Gastroesophageal sphincter (tissue), 4 donors: ENCODE results near the gene MFSD11. TPM values are rescaled to one million over a fixed set of nuclear protein-coding genes. Genes with fewer than 3 reads are reported as not detected.
A peak's percentile ranks its signal among the peaks of the same experiment; 100 is the strongest.

Experiments used
- ATAC-seq: fragments of 150-250 bp; one replicate; pipeline ENCODE4 v1.9.1; 2016; ENCODE audit warnings: mild to moderate bottlenecking, moderate library complexity
- H3K27ac ChIP-seq, 4 donors: fragments of 200-600 bp; sonication (generic) in 3 of 4; 1 replicate in 3 of 4; 2 replicates in 1 of 4; pipeline ENCODE4 v1.5.1; 2016 to 2019
- H3K27me3 ChIP-seq: fragments of 200-600 bp; sonication (generic); one replicate; pipeline ENCODE4 v1.5.1; 2019
- H3K36me3 ChIP-seq, 2 donors: fragments of 200-600 bp; sonication (generic); one replicate each; pipeline ENCODE4 v1.5.1; 2019; ENCODE audit warnings: control low read depth in 1 of 2
- H3K4me1 ChIP-seq, 3 donors: fragments of 200-600 bp; sonication (generic); 1 replicate in 2 of 3; 2 replicates in 1 of 3; pipeline ENCODE4 v1.5.1; 2016 to 2019; ENCODE audit warnings: control low read depth in 2 of 3
- H3K4me3 ChIP-seq, 2 donors: fragments of 200-600 bp; sonication (generic); one replicate each; pipeline ENCODE4 v1.5.1; 2019; ENCODE audit warnings: mild to moderate bottlenecking in 1 of 2, moderate library complexity in 1 of 2
- H3K9me3 ChIP-seq, 3 donors: fragments of 200-600 bp; sonication (generic); one replicate each; pipeline ENCODE4 v1.5.1; 2017 to 2019; ENCODE audit warnings: control low read depth in 2 of 3
- EP300 ChIP-seq: sonication (generic); formaldehyde crosslinking; IDR thresholded peaks from one replicate; pipeline ENCODE4 v1.6.1; 2017; ENCODE audit warnings: antibody characterized with exemption, mild to moderate bottlenecking
- POLR2A ChIP-seq, 2 donors: fragments of 450-650 bp; IDR thresholded peaks; one replicate each; pipeline ENCODE4 v1.6.1; 2017; ENCODE audit warnings: antibody characterized with exemption in 2 of 2, mild to moderate bottlenecking in 2 of 2, moderate library complexity in 1 of 2
- POLR2AphosphoS5 ChIP-seq: sonication (generic); formaldehyde crosslinking; IDR thresholded peaks from one replicate; pipeline ENCODE4 v1.6.1; 2017; ENCODE audit warnings: antibody characterized with exemption
- WGBS, 2 donors: methylation state at CpG; one replicate each; pipeline ENCODE4 v1.1.5; 2018; ENCODE audit warnings: low coverage in 1 of 2; 5-methylcytosine and 5-hydroxymethylcytosine counted together
- total RNA-seq, 4 donors: library from RNA; depleted of rRNA; stranded (reverse); fragments of >200 nt; gene quantifications; one replicate each; pipeline ENCODE4 v1.1.0, GENCODE V29; 2016
- TF ChIP-seq, protein P1 (sequence below), 4 experiments: fragments of 200-600 bp in 2 of 4; fragments of 450-650 bp in 2 of 4; sonication (generic) in 1 of 4; IDR thresholded peaks; one replicate each; pipeline ENCODE4 v1.5.1; 2017 to 2019; ENCODE audit warnings: antibody characterized with exemption in 4 of 4, mild to moderate bottlenecking in 2 of 4, moderate library complexity in 2 of 4

MFSD11 gene
- total RNA-seq, 4 donors from 2014 or later = 18.4 to 27.8 (median 20.9) TPM

DNA sequence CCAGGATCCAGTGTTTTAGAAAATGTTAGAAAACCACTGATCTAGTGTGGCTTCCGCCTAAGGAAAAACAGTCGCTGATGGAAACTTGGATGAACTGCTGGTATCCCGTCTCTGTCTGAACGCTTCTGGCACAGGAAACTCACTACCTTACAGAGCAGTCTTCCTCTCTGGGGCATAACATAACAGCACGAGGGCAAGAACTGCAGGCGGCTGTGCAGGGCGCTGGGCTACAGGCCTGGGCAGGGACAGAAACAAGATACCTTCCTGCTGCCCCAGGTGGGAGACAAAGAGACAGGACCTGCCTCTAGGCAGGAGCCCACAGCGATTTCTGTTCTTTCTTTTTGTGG, 37.7 kb upstream of the MFSD11 start:
- peak; percentile 52 for ATAC-seq
- H3K4me3 ChIP-seq = peak overlapping the region in 1 of 2 donors; percentile 40
- peaks cover 7 to 97% (median 73%) of the 10 kb centered on the region in 3 donors for H3K4me1 ChIP-seq
- H3K27ac ChIP-seq = peak overlapping the region; percentile 80 to 96 (median 92)
- 0% methylated on average over 2 to 3 of the region's 8 CpGs for WGBS, 2 donors
- no peaks in the 10 kb centered on the region for H3K9me3 ChIP-seq
- H3K36me3 ChIP-seq = no peaks in the 10 kb centered on the region
- TF ChIP-seq POLR2A (IDR thresholded peaks at IDR 0.05) = no peak
- TF ChIP-seq EP300 = no peak
- TF ChIP-seq, protein P1, sequence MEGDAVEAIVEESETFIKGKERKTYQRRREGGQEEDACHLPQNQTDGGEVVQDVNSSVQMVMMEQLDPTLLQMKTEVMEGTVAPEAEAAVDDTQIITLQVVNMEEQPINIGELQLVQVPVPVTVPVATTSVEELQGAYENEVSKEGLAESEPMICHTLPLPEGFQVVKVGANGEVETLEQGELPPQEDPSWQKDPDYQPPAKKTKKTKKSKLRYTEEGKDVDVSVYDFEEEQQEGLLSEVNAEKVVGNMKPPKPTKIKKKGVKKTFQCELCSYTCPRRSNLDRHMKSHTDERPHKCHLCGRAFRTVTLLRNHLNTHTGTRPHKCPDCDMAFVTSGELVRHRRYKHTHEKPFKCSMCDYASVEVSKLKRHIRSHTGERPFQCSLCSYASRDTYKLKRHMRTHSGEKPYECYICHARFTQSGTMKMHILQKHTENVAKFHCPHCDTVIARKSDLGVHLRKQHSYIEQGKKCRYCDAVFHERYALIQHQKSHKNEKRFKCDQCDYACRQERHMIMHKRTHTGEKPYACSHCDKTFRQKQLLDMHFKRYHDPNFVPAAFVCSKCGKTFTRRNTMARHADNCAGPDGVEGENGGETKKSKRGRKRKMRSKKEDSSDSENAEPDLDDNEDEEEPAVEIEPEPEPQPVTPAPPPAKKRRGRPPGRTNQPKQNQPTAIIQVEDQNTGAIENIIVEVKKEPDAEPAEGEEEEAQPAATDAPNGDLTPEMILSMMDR (IDR thresholded peaks at IDR 0.05) = no peak
- TF ChIP-seq POLR2AphosphoS5 = no peak
- no peaks in the 10 kb centered on the region for H3K27me3 ChIP-seq

DNA sequence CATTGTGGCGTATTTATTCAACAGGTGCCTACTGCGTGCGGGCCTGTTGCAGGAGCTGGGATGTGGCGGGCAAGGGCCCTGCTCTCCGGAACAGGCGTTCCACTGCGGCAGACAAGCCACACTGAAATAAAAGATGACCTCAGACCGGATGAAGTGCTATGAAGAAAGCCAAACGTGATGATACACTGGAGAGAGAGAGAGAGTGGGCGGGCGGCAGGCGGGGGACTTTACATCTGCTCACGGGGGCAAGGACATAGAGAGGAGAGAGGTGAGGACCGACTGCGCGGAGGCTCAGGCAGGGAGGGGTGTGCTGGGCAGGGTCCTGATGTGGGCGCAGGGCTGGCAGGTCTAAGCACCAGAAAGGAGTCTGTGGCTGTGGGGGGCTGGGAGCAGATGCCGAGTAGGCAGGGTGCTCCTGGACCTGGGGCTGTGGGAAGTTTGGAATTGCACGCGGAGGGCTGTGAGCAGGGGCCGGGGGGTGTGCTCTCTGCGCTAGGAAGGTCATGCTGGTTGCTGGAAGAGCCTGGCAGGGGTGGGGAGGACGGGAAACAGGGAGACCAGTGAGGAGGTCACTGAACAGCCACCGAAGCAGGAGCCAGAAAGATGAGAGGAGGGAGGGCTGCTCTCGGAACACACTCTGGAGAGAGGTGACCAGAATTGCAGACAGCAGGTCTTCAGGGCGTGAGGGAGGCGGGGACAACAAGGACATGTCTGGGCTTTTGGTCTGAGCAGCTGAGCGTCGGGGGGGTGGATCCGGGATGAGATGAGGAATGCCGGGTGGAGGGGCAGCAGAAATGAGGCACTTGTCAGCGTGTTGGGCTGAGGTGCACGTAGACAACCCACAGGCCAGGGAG, 37.1 kb upstream of the MFSD11 start:
- 5 to 10% methylated on average over 18 to 26 of the region's 33 CpGs for WGBS, 2 donors
- peak; percentile 89 for ATAC-seq
- peaks cover 7 to 97% (median 71%) of the 10 kb centered on the region in 3 donors for H3K4me1 ChIP-seq

DNA sequence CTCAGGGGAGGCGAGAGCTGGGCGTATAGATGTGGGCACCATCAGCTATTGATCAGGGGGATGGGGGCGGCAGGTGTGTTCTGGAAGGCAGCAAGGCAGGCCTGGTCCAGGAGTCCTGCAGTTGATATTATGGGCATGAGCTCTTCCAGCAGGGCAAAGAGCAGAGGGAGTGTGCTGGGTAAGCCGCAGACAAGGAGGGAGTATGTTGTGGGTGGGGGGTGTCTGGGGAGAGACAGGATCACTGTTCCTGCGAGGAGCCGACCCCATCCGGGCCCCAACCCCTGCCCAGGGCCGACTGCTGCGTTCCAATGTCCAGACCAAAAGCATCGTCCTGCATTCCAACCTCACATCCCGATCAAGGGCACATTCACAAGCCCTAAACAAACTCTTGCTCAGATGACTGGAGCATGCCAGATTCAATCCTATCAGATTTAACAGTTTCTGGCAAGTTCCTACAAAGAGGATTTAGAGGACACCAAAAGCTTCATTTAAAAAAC, 36.4 kb upstream of the MFSD11 start:
- no peaks in the 10 kb centered on the region for H3K36me3 ChIP-seq
- 27 to 40% methylated on average over 2 to 3 of the region's 11 CpGs for WGBS, 2 donors
- TF ChIP-seq POLR2A (IDR thresholded peaks at IDR 0.05) = no peak
- TF ChIP-seq EP300 = no peak
- no peak for TF ChIP-seq POLR2AphosphoS5
- TF ChIP-seq, protein P1 (IDR thresholded peaks at IDR 0.05) = no peak
- H3K4me3 ChIP-seq = peak overlapping the region in 1 of 2 donors; percentile 40
- ATAC-seq = no peak
- peak overlapping the region; percentile 80 to 96 (median 92) for H3K27ac ChIP-seq
- H3K4me1 ChIP-seq = peaks cover 7 to 97% (median 64%) of the 10 kb centered on the region in 3 donors
- no peaks in the 10 kb centered on the region for H3K9me3 ChIP-seq
- no peaks in the 10 kb centered on the region for H3K27me3 ChIP-seq

More for the DNA sequence above, 37.1 kb upstream of the MFSD11 start:
- peak overlapping the region; percentile 80 to 96 (median 92) for H3K27ac ChIP-seq
- H3K9me3 ChIP-seq = no peaks in the 10 kb centered on the region
- H3K36me3 ChIP-seq = no peaks in the 10 kb centered on the region
- peak overlapping the region in 1 of 2 donors; percentile 40 for H3K4me3 ChIP-seq
- no peaks in the 10 kb centered on the region for H3K27me3 ChIP-seq
- TF ChIP-seq, protein P1 (IDR thresholded peaks at IDR 0.05) = no peak
- TF ChIP-seq POLR2AphosphoS5 (peak; percentile 81), EP300 (no peak), POLR2A (IDR thresholded peaks at IDR 0.05) (peak in 1 of 2 donors; percentile 34)

DNA sequence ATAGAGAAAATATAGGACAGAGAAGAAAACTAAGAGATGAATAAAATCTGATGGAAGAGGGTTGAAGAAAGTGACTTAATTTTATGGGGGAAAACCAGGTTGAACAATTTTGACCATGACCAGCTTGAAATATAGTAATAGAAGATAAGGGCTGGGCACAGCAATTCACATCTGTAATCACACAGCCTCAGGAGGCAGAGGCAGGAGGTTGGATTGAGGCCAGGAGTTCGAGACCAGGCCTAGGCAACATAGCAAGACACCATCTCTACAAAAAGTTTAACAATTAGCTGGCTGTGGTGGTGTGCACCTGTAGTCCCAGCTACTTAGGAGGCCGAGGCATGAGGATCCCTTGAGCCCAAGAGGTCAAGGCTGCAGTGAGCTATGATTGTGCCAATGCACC, 35.8 kb upstream of the MFSD11 start:
- H3K27ac ChIP-seq = peak overlapping the region; percentile 80 to 96 (median 92)
- H3K36me3 ChIP-seq = no peaks in the 10 kb centered on the region
- ATAC-seq = no peak
- no peak overlapping the region for H3K4me3 ChIP-seq
- H3K4me1 ChIP-seq = peaks cover 7 to 97% (median 58%) of the 10 kb centered on the region in 3 donors
- H3K27me3 ChIP-seq = no peaks in the 10 kb centered on the region
- WGBS, 2 donors = 36 to 40% methylated on average over 2 of the region's 2 CpGs
- no peaks in the 10 kb centered on the region for H3K9me3 ChIP-seq
- TF ChIP-seq POLR2AphosphoS5 (no peak), POLR2A (IDR thresholded peaks at IDR 0.05) (no peak), EP300 (no peak)
- TF ChIP-seq, protein P1 (IDR thresholded peaks at IDR 0.05) = no peak
